Fibroblast of gingiva (primary cell): ENCODE data around the gene TEX53.
A peak's percentile ranks its signal among the peaks of the same experiment; 100 is the strongest.

Experiments
- DNase-seq: peaks from one replicate; pipeline ENCODE4 v3.0.0-alpha.2; 2011; ENCODE audit warnings: low read depth

The TEX53 gene

DNA sequence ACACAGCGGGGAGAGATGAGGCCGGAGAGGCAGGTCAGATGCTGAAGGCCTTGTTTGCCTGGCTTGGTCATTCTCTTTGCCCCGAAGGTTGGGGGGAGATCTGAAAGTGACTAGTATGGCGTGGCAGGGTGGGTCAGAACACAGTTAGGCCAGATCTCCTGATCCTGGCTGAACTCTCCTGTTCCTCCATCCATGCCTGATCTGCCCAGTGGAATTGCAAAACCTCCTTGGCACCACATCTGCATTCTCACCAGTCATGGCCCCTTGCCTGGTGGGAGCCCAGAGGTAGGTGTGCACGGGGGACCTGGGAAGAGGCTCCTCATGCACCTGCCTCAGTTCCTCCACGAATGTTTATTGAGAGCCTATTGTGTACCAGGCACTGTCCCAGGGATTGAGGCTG lies 23.2 kb downstream of the TEX53 start:
- DNase-seq = no peak

DNA sequence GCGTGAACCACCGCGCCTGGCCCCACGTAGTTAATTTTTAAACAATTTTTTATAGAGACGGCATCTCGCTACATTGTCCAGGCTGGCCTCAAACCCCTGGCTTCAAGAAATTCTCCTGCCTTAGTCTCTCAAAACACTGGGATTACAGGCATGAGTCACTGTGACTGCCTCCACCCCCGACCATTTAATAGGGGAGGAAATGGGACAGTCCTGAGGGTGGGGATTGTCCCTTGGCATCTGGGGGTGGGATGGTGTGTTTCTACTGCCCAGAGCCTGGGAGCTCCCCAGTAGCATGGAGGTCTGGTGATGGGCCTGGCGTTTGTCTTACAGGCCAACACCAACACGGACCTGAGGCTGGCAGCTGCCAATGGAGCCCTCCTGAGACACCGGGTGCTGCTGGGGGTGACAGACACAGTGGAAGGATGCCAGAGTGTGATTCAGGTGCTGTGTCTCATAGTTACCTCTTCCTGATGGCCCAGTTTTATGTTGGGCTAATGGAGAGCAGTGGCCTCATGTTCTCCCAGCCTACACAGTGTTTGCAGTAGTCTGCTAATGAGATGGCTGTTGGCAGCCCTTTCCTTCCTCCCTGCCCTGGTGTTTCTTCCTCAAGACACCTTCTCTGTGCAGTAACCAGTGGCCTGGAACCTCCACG lies 24.0 kb downstream of the TEX53 start:
- no peak for DNase-seq

DNA sequence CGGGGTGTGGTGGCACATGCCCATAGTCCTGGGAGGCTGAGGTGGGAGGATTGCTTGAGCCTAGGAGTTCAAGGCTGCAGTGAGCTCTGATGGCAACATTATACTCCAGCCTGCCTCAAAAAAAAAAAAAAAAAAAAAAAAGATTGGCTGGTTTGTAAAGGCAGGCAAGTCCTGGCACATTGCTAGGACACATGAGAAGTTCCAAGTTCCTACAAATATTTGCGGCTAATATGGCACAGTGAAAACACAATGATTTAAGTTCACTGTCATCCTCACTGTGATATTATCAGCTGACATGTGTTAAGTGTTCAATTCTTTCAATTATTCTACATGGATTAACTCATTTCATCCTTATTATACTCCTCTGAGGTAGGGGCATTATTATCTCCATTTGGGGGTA lies 26.4 kb downstream of the TEX53 start:
- no peak for DNase-seq

DNA sequence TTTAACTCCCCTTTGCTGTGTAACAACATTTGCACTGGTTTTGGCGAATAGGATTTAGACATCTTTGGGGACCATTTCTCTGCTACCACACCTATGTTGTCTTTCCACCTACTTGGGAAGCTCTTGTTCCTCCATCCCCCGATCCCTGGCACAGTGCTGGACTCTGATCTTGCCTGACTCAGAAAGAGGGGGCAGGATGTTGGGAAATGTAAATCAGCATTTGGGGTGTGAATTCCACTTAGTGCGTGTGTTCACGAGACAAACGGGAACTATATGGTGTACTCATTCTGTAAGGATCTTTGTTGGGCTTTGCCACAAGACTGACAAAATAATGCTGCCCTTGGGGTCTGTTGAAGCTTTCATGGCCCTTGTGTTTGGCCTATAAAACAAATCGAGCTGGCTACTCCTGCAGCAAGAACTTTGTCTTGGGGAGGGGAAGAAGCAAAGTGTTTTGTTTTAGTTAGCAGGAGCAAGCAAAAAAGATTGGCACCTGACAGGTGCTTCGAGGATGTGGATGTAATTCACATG lies 28.0 kb downstream of the TEX53 start:
- DNase-seq = no peak

DNA sequence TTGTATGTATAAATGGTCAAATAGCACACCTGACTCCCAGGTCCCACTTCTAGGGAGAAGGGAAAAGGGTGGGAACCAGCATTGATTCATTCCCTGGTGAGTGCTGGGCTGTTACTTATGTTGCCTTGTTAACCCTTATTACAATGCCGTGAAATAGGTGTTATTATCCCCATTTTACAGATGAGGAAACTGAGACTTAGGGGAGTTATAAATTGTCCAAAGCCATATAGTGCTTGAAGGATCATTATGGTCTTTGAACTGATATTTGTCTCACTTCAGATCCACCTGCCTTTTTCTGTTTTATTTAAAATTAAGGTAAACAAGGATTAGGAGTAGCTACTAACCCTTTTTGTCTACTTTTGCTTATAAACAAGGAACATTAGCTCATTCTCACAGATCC lies 30.1 kb downstream of the TEX53 start:
- DNase-seq = no peak

DNA sequence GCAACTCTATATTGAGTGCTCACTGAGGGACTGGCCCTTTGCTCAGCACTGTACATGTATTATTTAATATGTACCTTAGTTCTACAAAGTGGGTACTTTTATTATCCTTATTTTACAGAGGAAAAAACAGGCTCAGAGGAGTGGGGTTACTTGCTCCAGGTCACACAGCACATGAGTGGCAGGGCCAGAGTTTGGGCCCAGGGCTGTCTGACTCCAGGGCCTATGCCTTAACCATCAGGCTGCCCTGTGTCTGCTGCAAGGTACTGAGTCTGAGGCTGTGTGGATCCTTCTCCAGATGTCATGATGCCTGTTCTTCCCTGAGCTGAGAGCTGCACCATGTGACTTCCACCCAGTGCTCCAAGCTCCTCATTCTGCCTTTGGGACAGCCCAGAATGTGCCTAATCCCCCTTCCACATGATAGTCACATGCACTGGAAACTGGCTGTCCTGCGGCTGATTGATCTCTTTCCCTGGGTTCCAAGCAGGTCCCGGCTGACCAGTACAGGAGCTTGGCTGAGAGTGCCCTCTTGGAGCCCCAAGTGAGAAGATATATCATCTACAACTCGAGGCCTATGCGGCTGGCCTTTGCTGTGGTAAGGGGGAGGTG lies 31.1 kb downstream of the TEX53 start:
- no peak for DNase-seq

DNA sequence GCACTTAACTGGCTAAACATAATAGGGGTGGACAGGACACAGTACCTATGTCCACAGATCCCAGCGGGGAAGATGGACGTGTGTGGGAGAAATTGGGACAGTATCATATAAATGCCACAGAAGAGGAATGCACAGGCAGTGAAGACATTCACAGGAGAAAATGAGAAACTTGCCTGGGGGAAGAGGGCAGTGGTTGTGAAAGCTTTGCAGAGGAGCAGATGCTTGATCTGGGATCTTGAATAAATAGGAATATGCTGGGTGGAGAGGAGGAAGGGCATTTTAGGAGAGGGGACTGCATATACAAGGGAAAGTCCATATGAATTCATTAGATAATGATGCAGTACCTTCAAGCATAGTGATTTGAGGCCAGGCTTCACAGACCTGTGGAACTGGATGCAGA lies 32.9 kb downstream of the TEX53 start:
- DNase-seq = no peak

DNA sequence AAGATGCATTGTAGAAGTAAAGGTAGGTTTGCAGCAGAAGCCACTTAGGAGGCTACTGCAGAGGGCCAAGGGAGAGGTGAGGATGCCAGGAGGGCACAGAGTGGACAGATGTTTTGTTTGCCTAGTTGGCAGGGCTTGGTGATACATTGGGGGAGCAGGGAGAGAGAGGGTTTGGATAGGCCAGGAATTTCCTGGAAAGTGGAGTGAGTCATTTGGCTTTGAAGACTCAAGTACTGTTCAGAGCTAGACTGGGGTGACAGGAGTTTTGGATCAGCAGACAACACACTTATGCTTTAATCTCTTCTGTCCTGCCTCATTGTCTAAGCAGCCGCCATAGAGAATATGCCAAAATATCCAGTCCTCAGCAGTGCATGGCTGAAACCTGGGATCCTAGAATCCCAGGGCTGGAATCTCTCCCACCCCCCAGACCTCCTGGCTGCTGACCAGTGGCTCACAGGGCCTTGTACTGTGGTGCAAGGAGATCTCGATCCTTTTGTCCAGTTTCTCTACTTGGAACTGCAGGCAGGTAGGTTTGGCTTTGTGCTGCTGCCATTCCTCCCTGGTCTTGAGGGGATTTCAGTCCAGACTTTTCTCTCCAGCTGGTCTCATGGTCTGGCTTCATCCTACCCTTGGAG lies 35.5 kb downstream of the TEX53 start:
- DNase-seq = peak; percentile 58

DNA sequence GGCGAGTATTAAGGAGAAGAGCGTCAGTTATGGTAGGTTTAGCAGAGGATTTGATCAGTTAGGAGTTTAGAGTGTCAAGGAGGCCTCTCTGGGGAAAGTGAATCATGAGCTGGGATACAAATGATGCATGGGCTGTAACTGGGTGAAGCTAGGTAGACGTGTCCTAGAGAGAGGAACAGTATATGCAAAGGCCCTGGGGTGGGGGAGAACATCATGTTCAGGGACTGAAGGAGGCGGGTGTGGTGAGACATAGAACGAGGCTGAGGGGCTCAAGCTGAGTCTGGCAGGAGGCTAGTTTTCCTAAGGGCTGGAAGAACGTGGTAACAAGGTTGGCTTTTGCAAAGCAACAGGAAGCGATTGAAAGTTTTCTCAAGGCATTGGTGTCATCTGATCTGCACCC lies 36.0 kb downstream of the TEX53 start:
- no peak for DNase-seq

DNA sequence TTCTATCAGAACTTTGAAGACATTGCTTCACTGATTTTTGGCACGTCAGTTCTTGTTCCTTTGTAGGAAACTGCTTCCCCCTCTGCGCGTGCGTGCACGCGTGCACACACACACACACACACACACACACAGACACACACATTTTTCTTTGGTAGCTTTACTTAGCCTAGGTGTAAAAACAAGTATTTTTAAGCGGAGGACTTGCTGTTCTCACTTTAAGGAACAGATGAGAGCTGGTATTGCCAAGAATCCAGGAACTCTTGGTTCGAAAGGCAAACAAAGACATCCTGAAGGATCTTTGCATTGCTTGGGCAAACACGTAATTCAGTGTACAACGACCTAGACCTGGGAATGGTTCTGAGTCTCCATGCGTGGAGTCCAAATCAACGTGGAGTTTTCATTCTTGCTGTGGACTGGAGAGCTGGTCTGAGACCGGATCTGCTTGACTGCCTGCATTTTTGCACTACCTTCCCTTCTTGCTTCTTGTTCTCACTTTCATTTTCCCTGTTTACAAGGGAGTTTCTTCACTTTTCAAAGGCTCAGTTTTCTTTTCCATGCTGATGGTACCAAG lies 38.3 kb downstream of the TEX53 start:
- DNase-seq = no peak

DNA sequence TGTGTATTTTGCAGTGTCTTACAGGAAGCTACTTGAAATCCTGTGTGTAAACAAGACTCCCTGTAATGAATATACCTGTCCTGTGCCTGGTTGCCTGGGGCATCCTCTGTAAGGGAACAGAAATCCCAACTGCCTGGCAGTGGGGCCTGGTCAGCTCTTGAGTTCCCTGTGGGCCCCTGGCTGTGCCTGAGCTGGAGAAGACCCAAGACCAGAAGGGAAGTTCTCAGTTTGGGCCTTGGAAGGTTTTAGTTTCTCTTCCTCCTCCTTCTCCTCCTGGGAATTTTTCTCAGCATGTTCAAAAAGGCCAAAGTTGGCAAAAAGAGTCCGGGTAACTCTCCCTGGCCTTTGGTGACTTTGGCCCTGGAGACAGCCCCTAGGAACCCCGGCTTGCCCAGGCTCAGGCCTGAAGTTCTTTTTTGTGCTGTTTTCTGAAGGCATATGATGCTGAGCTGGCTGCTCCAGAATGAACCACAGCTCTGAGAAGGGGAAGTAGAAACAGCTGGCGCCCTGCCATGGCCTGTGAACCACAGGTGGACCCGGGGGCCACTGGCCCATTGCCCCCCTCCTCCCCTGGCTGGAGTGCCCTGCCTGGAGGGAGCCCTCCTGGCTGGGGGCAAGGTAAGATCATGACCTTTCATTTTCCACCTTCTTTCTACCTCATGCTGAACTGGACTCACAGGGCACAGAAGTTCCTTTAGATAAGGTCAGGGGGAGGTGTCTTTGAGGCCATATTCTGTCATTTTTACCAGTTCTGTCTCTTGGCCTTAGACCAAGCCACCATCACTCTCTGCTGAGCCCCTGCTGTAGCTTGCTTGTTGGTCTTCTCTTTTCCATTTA lies 40.7 kb downstream of the TEX53 start:
- DNase-seq = no peak

DNA sequence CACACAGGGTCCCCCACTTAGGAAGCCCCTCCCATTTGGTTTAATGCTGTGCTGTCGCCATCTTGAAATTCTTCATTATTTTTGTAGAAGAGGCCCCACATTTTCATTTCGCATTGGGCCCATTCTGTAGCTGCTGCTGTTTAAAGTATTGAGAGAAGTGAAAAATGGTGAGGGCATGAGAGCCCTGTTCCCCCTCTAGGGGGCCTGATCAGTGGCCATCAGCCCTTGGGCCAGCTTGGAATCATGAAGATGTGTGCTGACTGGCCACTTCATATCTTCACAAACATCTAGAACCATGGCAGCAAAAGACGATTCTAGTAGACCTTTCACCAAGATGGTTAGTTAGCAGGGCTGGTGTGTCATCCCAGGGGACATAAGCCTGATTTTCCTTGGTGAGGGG lies 43.2 kb downstream of the TEX53 start:
- DNase-seq = no peak

DNA sequence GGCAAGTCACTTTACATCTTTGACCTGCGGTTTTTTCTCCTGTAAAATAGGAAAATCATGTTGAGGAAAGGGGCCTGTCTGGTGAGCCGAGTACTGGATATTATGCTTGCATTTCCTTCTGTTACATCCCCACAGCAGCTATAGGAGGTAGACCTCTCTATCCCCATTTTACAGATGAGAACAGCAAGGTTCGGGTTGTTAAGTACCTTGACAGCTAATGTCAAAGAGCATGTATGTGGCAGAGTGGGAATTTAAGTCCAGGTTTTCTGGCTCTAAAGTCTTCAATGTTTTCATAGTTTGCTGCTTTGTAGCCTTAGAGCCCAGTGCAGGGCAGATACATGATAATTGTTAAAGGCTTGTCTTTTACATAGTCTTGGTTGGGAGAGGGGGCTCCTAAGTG lies 43.7 kb downstream of the TEX53 start:
- no peak for DNase-seq

DNA sequence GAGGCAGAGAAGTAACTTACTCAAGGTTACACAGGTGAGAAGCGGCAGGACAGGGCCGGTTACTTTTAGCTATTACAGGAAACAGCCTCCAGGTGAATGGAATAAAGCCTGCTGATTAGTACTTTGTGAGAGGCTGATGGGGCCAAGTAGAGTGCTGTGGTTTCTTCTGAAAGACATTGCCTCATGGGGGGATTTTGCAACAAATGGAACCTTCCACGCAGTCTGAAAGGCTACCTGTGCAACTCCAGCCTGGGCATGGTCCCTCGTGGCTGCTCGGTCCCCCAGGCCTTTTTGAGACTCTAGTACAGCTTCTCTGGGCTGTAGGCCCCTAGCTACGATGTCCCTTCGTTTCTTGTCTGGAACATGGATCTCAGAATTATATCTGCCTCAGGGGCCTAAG lies 44.5 kb downstream of the TEX53 start:
- DNase-seq = no peak

DNA sequence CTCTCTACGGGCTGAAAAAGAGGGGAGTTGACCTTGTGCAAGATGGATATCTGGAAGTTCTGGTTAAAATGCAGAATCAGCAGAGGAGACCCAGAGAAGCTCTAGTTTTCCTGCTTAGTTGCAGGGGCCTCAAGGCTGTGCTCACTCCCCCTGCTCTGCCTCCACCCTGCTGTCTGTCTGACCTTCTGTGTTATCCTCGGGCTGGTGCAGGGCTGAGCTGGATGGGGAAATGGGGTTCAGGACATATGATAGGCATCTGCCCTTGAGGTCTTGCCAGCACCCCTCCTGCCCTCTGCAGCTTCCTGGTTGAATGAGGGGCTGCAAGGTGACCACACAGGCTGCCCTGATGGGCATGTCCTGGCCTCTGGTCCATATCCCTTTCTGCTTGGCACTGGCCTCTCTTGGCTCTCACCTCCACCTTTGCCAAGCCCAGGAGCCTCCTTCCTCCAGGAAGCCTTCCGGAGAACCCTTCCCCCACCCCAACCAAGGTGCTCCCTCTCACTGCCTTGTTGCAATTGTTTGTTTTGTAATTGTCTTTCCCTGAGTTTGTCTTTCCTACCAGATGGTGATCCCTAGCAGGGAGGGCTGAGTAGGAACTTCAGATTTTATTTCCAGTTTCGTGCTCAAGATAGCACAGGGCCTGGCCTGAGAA lies 45.2 kb downstream of the TEX53 start:
- DNase-seq = no peak

DNA sequence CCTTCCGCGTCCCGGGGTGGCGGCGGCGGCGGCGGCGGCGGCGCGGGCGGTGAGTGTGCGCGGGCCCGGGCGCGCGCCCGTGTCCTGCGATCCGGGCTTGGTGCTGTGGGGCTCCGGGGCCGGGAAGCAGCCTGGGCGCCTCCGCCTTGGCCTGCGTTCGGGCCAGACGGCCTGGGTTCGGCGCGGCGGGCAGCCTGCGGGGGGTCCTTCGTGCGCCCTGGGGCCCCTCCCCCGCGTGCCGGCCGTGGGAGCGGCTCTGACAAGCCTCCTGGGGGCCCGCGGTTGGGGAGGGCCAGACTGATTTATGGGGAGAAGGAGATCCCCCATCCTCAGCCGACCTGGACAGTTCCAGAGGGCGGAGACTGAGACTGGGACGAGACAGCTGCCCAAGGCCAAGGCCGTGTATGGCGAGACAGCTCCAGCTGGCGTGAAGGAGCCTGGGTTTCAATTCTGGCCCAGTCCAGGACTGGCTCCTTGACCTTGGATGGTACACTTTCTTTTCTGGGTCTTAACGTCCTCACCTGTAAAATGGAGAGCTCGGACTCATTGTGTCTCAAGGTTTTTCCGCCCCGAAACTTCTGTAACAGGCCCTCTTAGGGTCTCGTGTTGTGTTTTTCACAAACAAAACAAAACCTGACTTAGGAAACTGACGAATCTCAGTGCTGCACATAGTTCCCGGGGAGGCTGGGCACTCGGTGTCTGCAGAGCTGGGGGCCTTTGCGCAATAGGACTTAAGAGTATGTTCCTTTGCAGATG lies 45.9 kb downstream of the TEX53 start:
- DNase-seq = peak; percentile 78

DNA sequence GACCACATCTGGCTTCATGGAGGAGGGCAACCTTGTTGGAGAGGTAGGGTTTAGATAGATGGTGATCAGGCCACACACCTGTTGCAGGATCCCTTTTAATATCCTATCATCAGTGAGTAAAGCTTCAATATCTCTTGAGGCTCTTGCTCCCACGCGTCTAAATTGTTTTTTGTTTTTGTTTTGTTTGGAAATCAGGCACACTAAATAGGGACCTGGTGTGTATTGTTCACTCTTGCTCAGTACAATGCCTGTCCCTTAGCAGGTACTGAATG lies 49.1 kb downstream of the TEX53 start:
- no peak for DNase-seq

DNA sequence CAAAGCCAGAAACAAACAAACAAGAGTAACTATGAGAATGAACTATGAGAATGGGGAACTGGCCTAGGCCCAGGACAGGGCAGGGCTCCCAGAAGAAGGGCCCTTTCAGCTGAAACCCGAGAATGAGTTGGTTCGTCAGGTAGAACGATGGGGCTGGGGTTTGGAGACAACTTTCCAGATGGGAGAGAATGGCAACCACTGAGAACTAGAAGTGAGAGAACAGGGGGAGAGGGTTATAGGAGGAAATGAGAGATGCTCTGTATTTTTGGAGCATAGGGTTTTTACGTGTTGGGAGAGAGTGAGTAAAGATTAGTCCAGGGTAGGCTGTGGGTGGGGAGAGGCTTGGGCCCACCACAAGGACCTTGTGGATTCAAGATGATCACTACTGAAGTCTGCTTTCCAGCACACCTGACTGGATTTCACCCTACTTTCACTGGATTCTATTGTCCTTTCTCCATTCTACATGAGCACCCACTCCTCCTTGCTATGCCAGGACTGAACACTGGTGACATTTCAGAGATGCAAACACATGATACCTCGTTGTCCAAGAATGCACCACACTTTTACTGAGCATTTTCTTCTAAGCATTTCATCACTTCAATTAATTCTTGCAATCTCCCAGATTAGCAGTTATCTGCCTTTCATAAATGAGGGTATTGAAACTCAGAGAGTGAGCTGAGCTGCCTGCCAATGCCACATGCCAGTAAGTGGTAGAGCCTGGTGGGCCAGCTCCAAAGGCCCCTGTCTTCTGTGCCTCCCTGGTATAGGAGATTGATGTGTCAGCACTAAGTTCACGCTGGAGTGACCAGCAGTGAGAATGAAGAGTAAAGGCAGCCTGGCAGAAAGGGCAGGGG lies 49.7 kb downstream of the TEX53 start:
- no peak for DNase-seq

DNA sequence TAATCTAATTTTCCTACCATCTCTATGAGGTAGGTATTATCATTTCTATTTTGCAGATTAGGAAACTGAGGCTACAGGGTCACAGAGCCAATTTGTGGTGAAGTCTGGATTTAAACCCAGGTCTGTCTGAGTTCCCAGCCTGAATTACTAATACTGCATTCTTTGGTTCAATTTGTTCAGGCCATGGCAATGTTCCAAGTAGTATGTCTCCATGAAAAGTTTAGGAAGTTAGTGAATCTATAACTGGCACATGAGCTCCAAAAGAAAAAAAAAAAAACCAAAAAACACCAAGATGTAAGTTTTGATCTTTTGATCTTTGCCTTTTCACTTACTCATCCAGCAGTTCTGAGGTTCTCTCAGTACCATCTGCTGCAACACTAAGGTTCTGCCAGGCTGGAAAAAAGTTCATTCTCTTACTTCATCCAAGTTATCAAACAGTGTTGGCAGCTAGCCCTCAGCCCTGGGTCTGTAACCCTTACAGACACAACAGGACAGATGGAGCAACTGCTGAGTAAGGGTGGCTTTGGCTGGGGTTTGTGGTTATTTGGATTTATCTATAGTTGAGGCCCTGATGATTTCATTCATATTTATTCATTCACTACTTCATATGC lies 50.9 kb downstream of the TEX53 start:
- DNase-seq = peak; percentile 92
